Muscle of leg (tissue), 11 donors: ENCODE results near the gene PFKFB2. TPM values are rescaled to one million over a fixed set of nuclear protein-coding genes. Genes with fewer than 3 reads are reported as not detected.

Source experiments
- DNase-seq: peaks from one replicate; pipeline ENCODE4 v3.0.0; 2013
- H3K27ac ChIP-seq: one replicate; pipeline ENCODE4 v1.5.1; 2013; ENCODE audit warnings: mild to moderate bottlenecking, low read length, control low read depth
- H3K27me3 ChIP-seq: one replicate; pipeline ENCODE4 v1.6.1; 2013; ENCODE audit warnings: low read length; ENCODE audit not compliant: control insufficient read depth, insufficient read depth
- H3K36me3 ChIP-seq: one replicate; pipeline ENCODE4 v1.6.1; 2013; ENCODE audit warnings: low read length; ENCODE audit not compliant: control insufficient read depth, insufficient read depth
- H3K4me1 ChIP-seq: one replicate; pipeline ENCODE4 v1.6.1; 2013; ENCODE audit warnings: low read length; ENCODE audit not compliant: control insufficient read depth, insufficient read depth
- H3K4me3 ChIP-seq: one replicate; pipeline ENCODE4 v1.5.1; 2013; ENCODE audit warnings: low read length, control low read depth
- H3K9me3 ChIP-seq: replicated peaks from 2 replicates; pipeline ENCODE4 v1.6.1; 2013; ENCODE audit warnings: low read depth, low read length; ENCODE audit not compliant: control insufficient read depth
- WGBS: methylation state at CpG from one replicate; pipeline ENCODE4 v1.1.5; 2013; ENCODE audit warnings: missing lambda C conversion rate; ENCODE audit not compliant: insufficient coverage; 5-methylcytosine and 5-hydroxymethylcytosine counted together
- polyA plus RNA-seq, 8 donors: library from polyadenylated mRNA; unstranded; fragments of 120-200 nt; gene quantifications; one replicate each; pipeline versions ENCODE4 v1.2.1 to v1.2.3, GENCODE V29; 2013; ENCODE audit warnings: inconsistent platforms in 1 of 8, low replicate concordance in 1 of 8; ENCODE audit not compliant: insufficient read length in 8 of 8, insufficient read depth in 1 of 8
- total RNA-seq: library from RNA; stranded (reverse); fragments of 120-200 nt; gene quantifications from one replicate; pipeline ENCODE4 v1.2.4, GENCODE V29; 2013

Gene PFKFB2
- total and polyA plus RNA-seq, 9 donors, result 3.8 to 7.7 (median 4.4) TPM

GRCh38 chr1:207060596-207060995, 7.5 kb downstream of the PFKFB2 start:
- no peaks in the 10 kb centered on the region for H3K27me3 ChIP-seq
- no peaks in the 10 kb centered on the region for H3K9me3 ChIP-seq
- WGBS, result no CpG with 5 or more reads among the region's 3 CpGs
- H3K36me3 ChIP-seq, result peaks cover 20% of the 10 kb centered on the region
- no peak overlapping the region for H3K4me3 ChIP-seq
- peaks cover 4% of the 10 kb centered on the region for H3K4me1 ChIP-seq
- no peak for DNase-seq
- H3K27ac ChIP-seq, result no peak overlapping the region

- H3K27me3 ChIP-seq, result no peaks in the 10 kb centered on the region
- DNase-seq, result no peak
- H3K9me3 ChIP-seq, result no peaks in the 10 kb centered on the region
- no peak overlapping the region for H3K4me3 ChIP-seq
- WGBS, result no CpG with 5 or more reads among the region's 1 CpG
- no peaks in the 10 kb centered on the region for H3K4me1 ChIP-seq
- no peak overlapping the region for H3K27ac ChIP-seq
- peaks cover 22% of the 10 kb centered on the region for H3K36me3 ChIP-seq
These were observed 9.0 kb downstream of the PFKFB2 start for GRCh38 chr1:207062058-207062457.

- H3K36me3 ChIP-seq, result peaks cover 25% of the 10 kb centered on the region
- 96% methylated on average over 2 of the region's 5 CpGs for WGBS
- no peak overlapping the region for H3K4me3 ChIP-seq
- no peaks in the 10 kb centered on the region for H3K9me3 ChIP-seq
- no peaks in the 10 kb centered on the region for H3K27me3 ChIP-seq
- H3K27ac ChIP-seq, result no peak overlapping the region
- H3K4me1 ChIP-seq, result no peaks in the 10 kb centered on the region
- no peak for DNase-seq
These were observed 9.9 kb downstream of the PFKFB2 start for GRCh38 chr1:207063014-207063413.

- WGBS, result 86% methylated on average over 7 of the region's 8 CpGs
- Histone ChIP-seq H3K27me3 (no peaks in the 10 kb centered on the region), H3K4me3 (no peak overlapping the region), H3K36me3 (peaks cover 26% of the 10 kb centered on the region), H3K4me1 (no peaks in the 10 kb centered on the region), H3K9me3 (no peaks in the 10 kb centered on the region), H3K27ac (no peak overlapping the region)
- DNase-seq, result no peak
These were observed 11.5 kb downstream of the PFKFB2 start for GRCh38 chr1:207064561-207064960.

- 62% methylated on average over 2 of the region's 3 CpGs for WGBS
- no peaks in the 10 kb centered on the region for H3K9me3 ChIP-seq
- no peak overlapping the region for H3K27ac ChIP-seq
- peaks cover 26% of the 10 kb centered on the region for H3K36me3 ChIP-seq
- no peak for DNase-seq
- no peaks in the 10 kb centered on the region for H3K4me1 ChIP-seq
- H3K4me3 ChIP-seq, result no peak overlapping the region
- no peaks in the 10 kb centered on the region for H3K27me3 ChIP-seq
These were observed 14.1 kb downstream of the PFKFB2 start for GRCh38 chr1:207067185-207067584.

- Histone ChIP-seq H3K9me3 (no peaks in the 10 kb centered on the region), H3K4me3 (no peak overlapping the region), H3K27me3 (no peaks in the 10 kb centered on the region), H3K27ac (no peak overlapping the region), H3K36me3 (peaks cover 28% of the 10 kb centered on the region), H3K4me1 (no peaks in the 10 kb centered on the region)
- WGBS, result no CpG with 5 or more reads among the region's 5 CpGs
- DNase-seq, result no peak
These were observed 14.6 kb downstream of the PFKFB2 start for GRCh38 chr1:207067665-207068064.

- Histone ChIP-seq H3K27me3 (no peaks in the 10 kb centered on the region), H3K4me1 (no peaks in the 10 kb centered on the region), H3K9me3 (no peaks in the 10 kb centered on the region), H3K4me3 (no peak overlapping the region), H3K36me3 (peaks cover 20% of the 10 kb centered on the region), H3K27ac (no peak overlapping the region)
- no peak for DNase-seq
- WGBS, result 90% methylated on average over 2 of the region's 3 CpGs
These were observed 16.0 kb downstream of the PFKFB2 start for GRCh38 chr1:207069061-207069460.

- no peaks in the 10 kb centered on the region for H3K9me3 ChIP-seq
- H3K27me3 ChIP-seq, result no peaks in the 10 kb centered on the region
- peaks cover 14% of the 10 kb centered on the region for H3K36me3 ChIP-seq
- 86% methylated on average over 5 of the region's 5 CpGs for WGBS
- H3K4me3 ChIP-seq, result no peak overlapping the region
- H3K4me1 ChIP-seq, result no peaks in the 10 kb centered on the region
- no peak for DNase-seq
- no peak overlapping the region for H3K27ac ChIP-seq
These were observed 16.9 kb downstream of the PFKFB2 start for GRCh38 chr1:207069858-207070506.

GRCh38 chr1:207070811-207071210, 17.7 kb downstream of the PFKFB2 start:
- Histone ChIP-seq H3K9me3 (no peaks in the 10 kb centered on the region), H3K4me3 (no peak overlapping the region), H3K4me1 (no peaks in the 10 kb centered on the region), H3K36me3 (peaks cover 12% of the 10 kb centered on the region), H3K27me3 (no peaks in the 10 kb centered on the region), H3K27ac (no peak overlapping the region)
- no peak for DNase-seq
- 90% methylated on average over 2 of the region's 4 CpGs for WGBS

- no peak overlapping the region for H3K27ac ChIP-seq
These were observed 18.4 kb downstream of the PFKFB2 start for GRCh38 chr1:207071426-207071825.

GRCh38 chr1:207072233-207072632, 19.2 kb downstream of the PFKFB2 start:
- no peak overlapping the region for H3K27ac ChIP-seq
- no peaks in the 10 kb centered on the region for H3K9me3 ChIP-seq
- no peaks in the 10 kb centered on the region for H3K27me3 ChIP-seq
- H3K36me3 ChIP-seq, result peaks cover 12% of the 10 kb centered on the region
- no peak for DNase-seq
- H3K4me3 ChIP-seq, result no peak overlapping the region
- WGBS, result 73% methylated on average over 8 of the region's 8 CpGs
- no peaks in the 10 kb centered on the region for H3K4me1 ChIP-seq

More at GRCh38 chr1:207071426-207071825, 18.4 kb downstream of the PFKFB2 start:
- H3K36me3 ChIP-seq, result peaks cover 12% of the 10 kb centered on the region
- no peak overlapping the region for H3K4me3 ChIP-seq
- no peak for DNase-seq
- H3K9me3 ChIP-seq, result no peaks in the 10 kb centered on the region
- 100% methylated on average over 3 of the region's 6 CpGs for WGBS
- no peaks in the 10 kb centered on the region for H3K27me3 ChIP-seq
- H3K4me1 ChIP-seq, result no peaks in the 10 kb centered on the region
